Endothelial cell of umbilical vein (primary cell): ENCODE data around the gene HOXA1. TPM values are rescaled to one million over a fixed set of nuclear protein-coding genes. Genes with fewer than 3 reads are reported as not detected.

Experiments
- BruUV-seq: library from RNA; stranded (reverse); fragments of 400-500 nt; replicated peaks from 2 replicates; lab custom pipeline; 2021; lab: Mats Ljungman, UMichigan
- CTCF ChIA-PET: fragments of 300-600, 350-600 bp; sonication (Branson Sonifier 250); formaldehyde crosslinking; loops from one replicate; lab custom pipeline; 2021; ENCODE audit warnings: antibody characterized with exemption, inconsistent platforms; lab: Charles Lee
- POLR2A ChIA-PET: fragments of 300-600, 350-600 bp; sonication (Branson Sonifier 250); formaldehyde crosslinking; loops from one replicate; lab custom pipeline; 2021; ENCODE audit warnings: antibody characterized with exemption, inconsistent platforms; lab: Charles Lee
- DNase-seq: peaks from one replicate; pipeline ENCODE4 v3.0.0-alpha.2; 2011; ENCODE audit warnings: low read depth, low spot score
- FAIRE-seq: peaks from 2 replicates; lab custom pipeline; 2011; peaks lifted over from hg19 to GRCh38; lab: Jason Lieb, UNC
- H2AFZ ChIP-seq: 2 replicates; pipeline ENCODE4 v1.6.0; 2012; ENCODE audit warnings: low read depth, low read length, control low read depth, inconsistent platforms
- H3K27ac ChIP-seq: 2 replicates; pipeline ENCODE4 v1.5.1; 2011; ENCODE audit warnings: low read depth, mild to moderate bottlenecking, control low read depth, low read length, moderate library complexity; ENCODE audit not compliant: insufficient read depth
- H3K27me3 ChIP-seq, 2 experiments: 2 replicates each; pipeline versions ENCODE4 v1.6.0 to v1.6.1; 2011; ENCODE audit warnings: low read length in 2 of 2, mixed read lengths in 1 of 2; ENCODE audit not compliant: control insufficient read depth in 2 of 2, insufficient read depth in 2 of 2
- H3K36me3 ChIP-seq, 2 experiments: 2 replicates in 1 of 2; 3 replicates in 1 of 2; pipeline ENCODE4 v1.5.1; 2011; ENCODE audit warnings: low read length in 2 of 2, mild to moderate bottlenecking in 1 of 2, moderate library complexity in 1 of 2; ENCODE audit not compliant: control insufficient read depth in 2 of 2, insufficient read depth in 2 of 2; ENCODE audit errors: extremely low read depth in 1 of 2
- H3K4me1 ChIP-seq: 3 replicates; pipeline ENCODE4 v1.5.1; 2011; ENCODE audit warnings: mild to moderate bottlenecking, low read length; ENCODE audit not compliant: control insufficient read depth, insufficient read depth; ENCODE audit errors: extremely low read depth
- H3K4me2 ChIP-seq: 2 replicates; pipeline ENCODE4 v1.6.1; 2011; ENCODE audit warnings: low read length, control low read depth, mixed read lengths; ENCODE audit not compliant: insufficient read depth
- H3K4me3 ChIP-seq, 3 experiments: fragments of 200-600 bp in 1 of 3; sonication (generic), shearing (Covaris generic) in 1 of 3; replicated peaks in 1 of 3; 2 replicates each; pipeline ENCODE4 v1.5.1; 2011 to 2016; ENCODE audit warnings: control low read depth in 3 of 3, low read length in 3 of 3, mild to moderate bottlenecking in 2 of 3, inconsistent platforms in 1 of 3, low read depth in 1 of 3, moderate library complexity in 1 of 3; ENCODE audit not compliant: insufficient read depth in 1 of 3
- H3K79me2 ChIP-seq: 2 replicates; pipeline ENCODE4 v1.6.0; 2012; ENCODE audit warnings: low read length, inconsistent platforms; ENCODE audit not compliant: control insufficient read depth, insufficient read depth
- H3K9ac ChIP-seq: replicated peaks from 2 replicates; pipeline ENCODE3; 2011; ENCODE audit warnings: low read length, control low read depth; ENCODE audit not compliant: insufficient read depth; ENCODE audit errors: extremely low read depth
- H3K9me1 ChIP-seq: replicated peaks from 3 replicates; pipeline ENCODE4 v1.6.0; 2011; ENCODE audit warnings: mild to moderate bottlenecking, low read length; ENCODE audit not compliant: control insufficient read depth, insufficient read depth; ENCODE audit errors: extremely low read depth
- H3K9me3 ChIP-seq: replicated peaks from 2 replicates; pipeline ENCODE4 v1.5.1; 2012; ENCODE audit warnings: low read length, inconsistent platforms; ENCODE audit not compliant: control insufficient read depth, insufficient read depth
- H4K20me1 ChIP-seq: replicated peaks from 2 replicates; pipeline ENCODE3; 2011; ENCODE audit warnings: mild to moderate bottlenecking, low read length; ENCODE audit not compliant: control insufficient read depth, insufficient read depth; ENCODE audit errors: extremely low read depth
- CTCF ChIP-seq, 2 donors: IDR thresholded peaks; 1 replicate in 1 of 2; 2 replicates in 1 of 2; pipeline ENCODE4 v1.5.1; 2011; ENCODE audit warnings: low read length in 2 of 2, mild to moderate bottlenecking in 2 of 2, moderate library complexity in 2 of 2, control low read depth in 1 of 2, inconsistent platforms in 1 of 2, low read depth in 1 of 2; ENCODE audit not compliant: insufficient read depth in 1 of 2; ENCODE audit errors: extremely low read depth in 1 of 2
- EZH2 ChIP-seq: IDR thresholded peaks from 2 replicates; pipeline ENCODE4 v1.6.1; 2012; ENCODE audit warnings: borderline replicate concordance, low read depth, mild to moderate bottlenecking, moderate library complexity, low read length, inconsistent platforms; ENCODE audit not compliant: severe bottlenecking
- FOS ChIP-seq: IDR thresholded peaks from 2 replicates; pipeline ENCODE4 v1.6.1; 2011; ENCODE audit warnings: mild to moderate bottlenecking, low read length, moderate library complexity, borderline replicate concordance; ENCODE audit not compliant: insufficient read depth
- GATA2 ChIP-seq: IDR thresholded peaks from 2 replicates; pipeline ENCODE4 v1.7.0; 2011; ENCODE audit warnings: low read depth, mild to moderate bottlenecking, moderate library complexity, mixed read lengths, low read length; ENCODE audit not compliant: insufficient read length, insufficient read depth
- JUN ChIP-seq: IDR thresholded peaks from 2 replicates; pipeline ENCODE4 v1.6.1; 2011; ENCODE audit warnings: borderline replicate concordance, low read depth; ENCODE audit not compliant: insufficient read length, insufficient read depth
- MYC ChIP-seq: IDR thresholded peaks from one replicate; pipeline ENCODE4 v1.6.1; 2011; ENCODE audit warnings: mild to moderate bottlenecking, low read depth, low read length
- POLR2A ChIP-seq: IDR thresholded peaks from 2 replicates; pipeline ENCODE4 v1.6.1; 2012; ENCODE audit warnings: low read depth, mild to moderate bottlenecking, control low read depth, low read length
- POLR2AphosphoS5 ChIP-seq: IDR thresholded peaks from 2 replicates; pipeline ENCODE4 v1.6.1; 2012; ENCODE audit warnings: low read depth, mild to moderate bottlenecking, control low read depth, low read length, moderate library complexity; ENCODE audit not compliant: insufficient read depth
- dilution Hi-C: fragments of 300-500 bp; cut with MboI; formaldehyde crosslinking; loops from one replicate; pipeline ENCODE4 v1.15.0; 2019; ENCODE audit warnings: low sequenced_read_pairs; ENCODE audit not compliant: extremely low pct_ligation_motif_present
- intact Hi-C: fragments of 100-400 bp; cut with micrococcal nuclease; formaldehyde crosslinking; loops from one replicate; pipeline ENCODE4 v1.10.0; 2022
- polyA plus RNA-seq, 4 experiments: library from polyadenylated mRNA; depleted of rRNA in 3 of 4; stranded (reverse) in 3 of 4; unstranded in 1 of 4; fragments of >200 nt; gene quantifications; 2 replicates each; pipeline versions ENCODE4 v1.2.1 to v1.2.3, GENCODE V29; 2011 to 2012; ENCODE audit warnings: missing spikeins in 1 of 4
- total RNA-seq: library from RNA; stranded (reverse); gene quantifications from 2 replicates; pipeline ENCODE4 v1.2.3, GENCODE V29; 2021

The HOXA1 gene
- total and polyA plus RNA-seq, 2 donors (not counting 3 experiments of a cell fraction or from before 2014, with no cell fraction given) = 1.2 to 2.4 TPM

GRCh38 chr7:27080844-27081436, 14.9 kb downstream of the HOXA1 start:
- H3K9me1 ChIP-seq = no peaks in the 10 kb centered on the region
- DNase-seq (no peak), FAIRE-seq (no peak)
- H4K20me1 ChIP-seq = no peaks in the 10 kb centered on the region
- H3K27me3 ChIP-seq = no peaks in the 10 kb centered on the region
- ChIA-PET CTCF (no interaction called here), POLR2A (no interaction called here)
- H3K27ac ChIP-seq = no peak overlapping the region
- no peaks in the 10 kb centered on the region for H3K4me1 ChIP-seq
- H3K9ac ChIP-seq = no peak overlapping the region
- no peaks in the 10 kb centered on the region for H3K36me3 ChIP-seq
- H3K9me3 ChIP-seq = no peaks in the 10 kb centered on the region
- H3K4me3 ChIP-seq = no peak overlapping the region
- intact Hi-C loops = no loop called here
- TF ChIP-seq JUN (no peak), POLR2A (no peak), MYC (no peak), CTCF (IDR thresholded peaks at IDR 0.05; ENCODE audit: extremely low read depth in 1 of 2, insufficient read depth in 1 of 2, low read depth in 1 of 2, low read length in 2 of 2) (no peak), EZH2 (no peak), GATA2 (no peak), FOS (no peak), POLR2AphosphoS5 (no peak)
- H3K4me2 ChIP-seq = no peak overlapping the region
- no peak overlapping the region for H2AFZ ChIP-seq
- no TSS peak for BruUV-seq
- dilution Hi-C loops = no loop called here
- no peaks in the 10 kb centered on the region for H3K79me2 ChIP-seq
